GM10266 (cell line): ENCODE results near the gene OR11L1.

Experiments used
- DNase-seq: peaks from one replicate; pipeline ENCODE4 v3.0.0; 2012; ENCODE audit errors: extremely low spot score
- TF ChIP-seq, protein P1 (sequence below): IDR thresholded peaks from 2 replicates; pipeline ENCODE4 v1.5.1; 2012; ENCODE audit warnings: mild to moderate bottlenecking, low read depth; ENCODE audit not compliant: control insufficient read depth, insufficient read depth; ENCODE audit errors: missing control alignments

Gene OR11L1

DNA sequence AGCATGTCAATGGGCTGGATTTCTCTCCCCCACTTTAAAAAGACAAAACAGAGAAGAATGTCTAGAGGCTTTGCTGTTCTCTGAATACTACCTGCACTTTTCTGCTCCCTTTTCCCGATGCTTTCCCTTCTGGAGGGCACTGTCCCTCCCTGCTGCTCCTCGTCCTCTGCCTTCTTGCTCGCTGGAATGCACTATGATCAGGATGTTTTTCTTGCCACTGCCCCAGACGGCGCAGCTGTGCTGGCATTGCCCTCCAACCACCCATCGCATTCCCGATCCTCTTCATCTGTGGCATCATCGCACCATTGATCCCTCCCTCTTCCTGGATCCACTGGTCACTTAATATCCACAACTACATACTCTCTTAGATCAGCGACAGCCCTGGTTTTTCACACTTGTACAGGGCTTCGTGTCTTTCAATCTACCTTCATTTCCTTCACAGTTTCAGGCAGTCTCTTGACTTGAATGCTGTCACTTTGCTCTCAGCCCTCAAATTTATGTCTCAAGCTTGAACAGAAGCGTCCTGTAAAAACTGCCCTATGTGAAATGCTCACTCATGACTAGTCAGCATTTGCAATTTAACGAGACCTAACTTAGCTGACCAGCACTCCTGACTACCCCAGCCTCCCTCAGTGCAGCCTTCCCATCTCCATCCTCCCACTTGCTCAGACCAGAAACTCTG lies 3.5 kb upstream of the OR11L1 start:
- no peak for DNase-seq
- TF ChIP-seq, protein P1, sequence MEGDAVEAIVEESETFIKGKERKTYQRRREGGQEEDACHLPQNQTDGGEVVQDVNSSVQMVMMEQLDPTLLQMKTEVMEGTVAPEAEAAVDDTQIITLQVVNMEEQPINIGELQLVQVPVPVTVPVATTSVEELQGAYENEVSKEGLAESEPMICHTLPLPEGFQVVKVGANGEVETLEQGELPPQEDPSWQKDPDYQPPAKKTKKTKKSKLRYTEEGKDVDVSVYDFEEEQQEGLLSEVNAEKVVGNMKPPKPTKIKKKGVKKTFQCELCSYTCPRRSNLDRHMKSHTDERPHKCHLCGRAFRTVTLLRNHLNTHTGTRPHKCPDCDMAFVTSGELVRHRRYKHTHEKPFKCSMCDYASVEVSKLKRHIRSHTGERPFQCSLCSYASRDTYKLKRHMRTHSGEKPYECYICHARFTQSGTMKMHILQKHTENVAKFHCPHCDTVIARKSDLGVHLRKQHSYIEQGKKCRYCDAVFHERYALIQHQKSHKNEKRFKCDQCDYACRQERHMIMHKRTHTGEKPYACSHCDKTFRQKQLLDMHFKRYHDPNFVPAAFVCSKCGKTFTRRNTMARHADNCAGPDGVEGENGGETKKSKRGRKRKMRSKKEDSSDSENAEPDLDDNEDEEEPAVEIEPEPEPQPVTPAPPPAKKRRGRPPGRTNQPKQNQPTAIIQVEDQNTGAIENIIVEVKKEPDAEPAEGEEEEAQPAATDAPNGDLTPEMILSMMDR, result no peak

DNA sequence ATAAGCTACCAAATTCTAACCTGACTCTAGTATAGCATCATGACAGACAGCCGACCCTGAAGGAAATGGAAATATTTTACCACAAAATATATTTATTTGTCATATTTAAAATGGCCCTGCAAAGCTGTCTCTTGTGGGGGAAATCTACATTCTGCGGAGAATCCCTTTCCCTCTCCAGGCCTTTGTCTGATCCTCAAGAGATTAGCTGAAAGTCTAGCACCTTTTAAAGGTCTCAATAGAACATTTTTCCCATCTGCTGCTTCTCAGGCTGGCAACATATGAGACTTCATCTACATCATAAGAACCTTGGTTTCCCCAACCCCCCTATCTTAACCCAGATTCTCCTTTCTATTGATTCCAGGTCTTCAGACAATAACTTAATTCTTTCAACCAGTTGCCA lies 1.7 kb upstream of the OR11L1 start:
- TF ChIP-seq, protein P1, result no peak
- DNase-seq, result no peak

DNA sequence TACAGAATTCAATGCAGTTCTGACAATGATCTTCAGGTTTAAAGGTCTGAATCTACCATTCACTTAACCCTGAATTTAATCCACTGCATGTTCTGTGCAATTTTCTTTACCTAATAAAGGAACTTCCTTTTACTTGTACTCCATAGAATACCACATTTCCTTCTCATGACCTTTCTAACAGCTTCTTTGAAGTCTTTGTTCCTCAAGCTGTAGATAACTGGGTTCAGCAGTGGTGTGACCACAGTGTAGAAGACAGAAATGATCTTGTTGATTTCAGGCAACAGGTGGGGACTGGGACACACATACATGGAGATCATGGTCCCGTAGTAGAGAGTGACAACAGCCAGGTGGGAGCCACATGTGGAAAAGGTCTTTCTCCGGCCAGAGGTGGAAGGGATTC lies 878 bp downstream of the OR11L1 start:
- TF ChIP-seq, protein P1, result no peak
- no peak for DNase-seq

DNA sequence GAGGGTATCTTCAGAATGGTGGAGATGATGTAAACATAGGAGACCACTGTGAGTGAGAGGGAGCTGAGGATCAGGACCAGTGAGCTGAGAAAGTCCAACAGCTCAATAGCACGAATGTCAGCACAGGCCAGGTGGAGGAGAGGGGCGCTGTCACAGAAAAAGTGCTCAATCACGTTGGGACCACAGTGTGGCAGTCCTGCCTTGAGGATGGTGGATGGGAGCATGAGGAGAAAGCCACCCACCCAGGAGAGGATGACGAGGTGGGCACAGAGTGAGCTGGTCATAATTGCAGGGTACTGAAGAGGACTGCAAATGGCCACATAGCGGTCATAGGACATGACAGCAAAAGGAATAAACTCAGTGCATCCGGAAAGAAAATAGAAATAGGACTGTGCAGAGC lies 8.1 kb downstream of the OR11L1 start:
- no peak for DNase-seq
- TF ChIP-seq, protein P1, result no peak

DNA sequence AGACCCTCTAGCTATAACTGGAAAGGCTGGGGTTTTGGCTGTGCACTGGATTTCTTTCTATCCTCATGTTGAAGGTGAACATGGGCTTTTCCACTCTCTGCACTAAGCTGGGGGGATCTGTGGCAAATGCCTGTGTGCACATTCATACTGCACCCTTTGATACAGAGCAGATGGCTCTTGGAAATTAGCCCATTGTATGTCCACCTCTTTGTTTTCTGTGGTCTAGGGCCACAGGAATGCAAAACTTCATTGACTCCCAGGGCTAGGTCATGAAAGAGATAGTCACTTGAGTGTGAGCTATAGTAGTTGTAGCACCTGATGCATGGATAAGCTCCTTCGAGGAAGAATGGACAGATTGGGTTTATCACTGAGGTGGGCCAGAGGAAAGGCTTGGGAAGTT lies 12.0 kb downstream of the OR11L1 start:
- DNase-seq, result no peak
- TF ChIP-seq, protein P1, result no peak

DNA sequence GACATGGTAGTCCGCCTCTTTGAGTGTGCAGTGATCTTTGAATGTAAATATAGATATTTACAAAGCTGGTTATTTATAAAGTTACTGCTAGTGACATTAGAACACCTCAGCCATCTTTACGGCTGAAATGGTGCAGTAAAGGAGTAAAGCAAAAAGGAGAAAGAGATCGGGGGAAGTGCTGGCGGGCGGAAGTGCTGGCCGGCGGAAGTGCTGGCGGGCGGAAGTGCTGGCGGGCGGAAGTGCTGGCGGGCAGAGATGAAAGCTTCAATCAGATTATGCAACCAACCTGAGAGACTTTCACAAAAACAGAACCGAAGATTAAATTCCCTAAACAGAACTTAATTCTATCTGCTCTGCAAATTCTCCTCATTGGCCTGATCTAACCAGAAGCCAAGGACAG lies 16.3 kb downstream of the OR11L1 start:
- TF ChIP-seq, protein P1, result no peak

DNA sequence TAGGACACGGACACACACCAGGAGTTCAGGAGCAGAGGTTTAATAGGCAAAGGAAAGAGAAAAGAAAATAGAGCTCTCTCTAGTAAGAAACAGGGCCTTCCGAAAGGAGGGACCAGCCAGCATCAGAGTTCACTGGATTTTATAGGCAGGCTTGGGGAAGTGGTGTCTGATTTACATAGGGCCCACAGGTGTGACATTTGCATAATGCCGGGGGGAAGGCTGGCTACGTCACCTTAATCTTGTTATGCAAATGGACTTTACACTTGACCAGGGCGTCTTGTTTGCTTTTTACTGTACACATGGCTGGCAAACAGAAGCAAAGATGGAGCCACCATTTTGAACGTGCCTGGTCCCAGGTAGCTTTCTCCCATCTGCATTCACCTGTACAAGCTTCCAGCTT lies 17.7 kb downstream of the OR11L1 start, which contains the start of gene OR14A16:
Gene OR14A16 (minus strand): TSS at position 97 of the 400 bp plus-strand sequence. CDS start 8,390 bp downstream, outside the sequence.
- TF ChIP-seq, protein P1, result no peak
- no peak for DNase-seq

More for the DNA sequence above, 16.3 kb downstream of the OR11L1 start:
- DNase-seq, result no peak
